Neural progenitor cell (in vitro differentiated cells): Measurements from ENCODE around the gene ERAS. TPM values are rescaled to one million over a fixed set of nuclear protein-coding genes. Genes with fewer than 3 reads are reported as not detected.

Experiments
- DNase-seq: peaks from one replicate; pipeline ENCODE4 v3.0.0-alpha.2; 2016; ENCODE audit warnings: low spot score
- H2AFZ ChIP-seq: fragments of 200-600 bp; sonication (generic); replicated peaks from 2 replicates; pipeline ENCODE4 v1.6.1; 2016; ENCODE audit warnings: antibody characterized with exemption
- H3F3A ChIP-seq: fragments of 200-600 bp; sonication (generic); 2 replicates; pipeline ENCODE4 v1.6.1; 2016; ENCODE audit warnings: antibody characterized with exemption, low read depth
- H3K27ac ChIP-seq: fragments of 200-600 bp; sonication (generic); 2 replicates; pipeline ENCODE4 v1.5.1; 2016; ENCODE audit warnings: mild to moderate bottlenecking
- H3K27me3 ChIP-seq: fragments of 200-600 bp; sonication (generic); 2 replicates; pipeline ENCODE4 v1.6.1; 2016; ENCODE audit warnings: mild to moderate bottlenecking, moderate library complexity
- H3K36me3 ChIP-seq: fragments of 200-600 bp; sonication (generic); 2 replicates; pipeline ENCODE4 v1.5.1; 2016
- H3K4me1 ChIP-seq: fragments of 200-600 bp; sonication (generic); 2 replicates; pipeline ENCODE4 v1.6.1; 2016; ENCODE audit warnings: mixed run types
- H3K4me2 ChIP-seq: fragments of 200-600 bp; sonication (generic); 2 replicates; pipeline ENCODE4 v1.6.1; 2016
- H3K4me3 ChIP-seq: fragments of 200-600 bp; sonication (generic); 2 replicates; pipeline ENCODE4 v1.5.1; 2016
- H3K79me2 ChIP-seq: fragments of 200-600 bp; sonication (generic); 2 replicates; pipeline ENCODE4 v1.6.1; 2016; ENCODE audit warnings: low read depth
- H3K9ac ChIP-seq: fragments of 200-600 bp; sonication (generic); 2 replicates; pipeline ENCODE4 v1.6.1; 2016
- H3K9me3 ChIP-seq: fragments of 200-600 bp; sonication (generic); 2 replicates; pipeline ENCODE4 v1.5.1; 2016; ENCODE audit warnings: low read depth
- H4K20me1 ChIP-seq: fragments of 200-600 bp; sonication (generic); 2 replicates; pipeline ENCODE4 v1.6.1; 2016; ENCODE audit warnings: low read depth
- H3K27ac Mint-ChIP-seq: 3 replicates; pipeline ENCODE4 v1.8.0; 2021; ENCODE audit warnings: mixed read lengths
- H3K27me3 Mint-ChIP-seq: 2 replicates; pipeline ENCODE4 v1.8.0; 2022; ENCODE audit warnings: low read depth, mild to moderate bottlenecking, inconsistent platforms, moderate library complexity, mixed read lengths; ENCODE audit not compliant: insufficient read depth
- H3K36me3 Mint-ChIP-seq: 3 replicates; pipeline ENCODE4 v1.8.0; 2021; ENCODE audit warnings: mixed read lengths
- H3K4me1 Mint-ChIP-seq: 3 replicates; pipeline ENCODE4 v1.8.0; 2021; ENCODE audit warnings: mixed read lengths
- H3K4me3 Mint-ChIP-seq: 3 replicates; pipeline ENCODE4 v1.8.0; 2021; ENCODE audit warnings: mild to moderate bottlenecking, moderate library complexity, mixed read lengths
- H3K9me3 Mint-ChIP-seq: 3 replicates; pipeline ENCODE4 v1.8.0; 2020; ENCODE audit warnings: mixed read lengths
- EZH2 ChIP-seq: fragments of 200-600 bp; sonication (generic); IDR thresholded peaks from 2 replicates; pipeline ENCODE4 v1.6.1; 2017; ENCODE audit warnings: antibody characterized with exemption, mild to moderate bottlenecking, moderate library complexity
- EZH2phosphoT487 ChIP-seq: fragments of 200-600 bp; sonication (generic); IDR thresholded peaks from 2 replicates; pipeline ENCODE4 v1.6.1; 2017; ENCODE audit warnings: antibody characterized with exemption
- total RNA-seq: library from RNA; depleted of rRNA; stranded (reverse); fragments of >200 nt; gene quantifications from 2 replicates; pipeline ENCODE4 v1.2.3, GENCODE V29; 2015; ENCODE audit warnings: low replicate concordance
- TF ChIP-seq, protein P1 (sequence below): fragments of 200-600 bp; sonication (generic); IDR thresholded peaks from 2 replicates; pipeline ENCODE4 v1.5.1; 2017; ENCODE audit warnings: antibody characterized with exemption, mild to moderate bottlenecking

The ERAS gene
- total RNA-seq, 1 donor from 2014 or later = not detected

DNA sequence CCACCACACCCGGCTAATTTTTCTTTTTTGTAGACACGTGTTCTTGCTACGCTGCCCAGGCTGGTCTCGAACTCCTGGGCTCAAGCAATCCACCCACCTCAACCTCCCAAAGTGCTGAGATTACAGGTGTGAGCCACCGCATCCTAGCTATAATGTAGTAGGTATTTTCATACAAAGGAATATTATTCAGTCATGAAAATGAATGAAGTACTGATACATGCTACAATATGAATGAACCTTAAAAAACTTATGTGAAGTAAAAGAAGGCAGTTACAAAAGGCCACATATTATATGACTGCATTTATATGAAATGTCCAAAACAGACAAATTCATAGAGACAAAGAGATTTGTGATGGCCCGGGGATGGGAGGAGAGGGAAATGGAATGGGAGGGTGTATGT, 44.6 kb upstream of the ERAS start:
- Mint-ChIP-seq H3K36me3 (no peaks in the 10 kb centered on the region), H3K4me1 (peaks cover 5% of the 10 kb centered on the region), H3K4me3 (no peak overlapping the region), H3K9me3 (peaks cover 6% of the 10 kb centered on the region), H3K27ac (no peak overlapping the region), H3K27me3 (peaks cover 6% of the 10 kb centered on the region)
- H3K4me2 ChIP-seq = no peak overlapping the region
- DNase-seq = no peak
- no peaks in the 10 kb centered on the region for H3K36me3 ChIP-seq
- no peak overlapping the region for H3K4me3 ChIP-seq
- H3K27me3 ChIP-seq = no peaks in the 10 kb centered on the region
- no peaks in the 10 kb centered on the region for H3K79me2 ChIP-seq
- H2AFZ ChIP-seq = no peak overlapping the region
- H3K9me3 ChIP-seq = no peaks in the 10 kb centered on the region
- TF ChIP-seq, protein P1, sequence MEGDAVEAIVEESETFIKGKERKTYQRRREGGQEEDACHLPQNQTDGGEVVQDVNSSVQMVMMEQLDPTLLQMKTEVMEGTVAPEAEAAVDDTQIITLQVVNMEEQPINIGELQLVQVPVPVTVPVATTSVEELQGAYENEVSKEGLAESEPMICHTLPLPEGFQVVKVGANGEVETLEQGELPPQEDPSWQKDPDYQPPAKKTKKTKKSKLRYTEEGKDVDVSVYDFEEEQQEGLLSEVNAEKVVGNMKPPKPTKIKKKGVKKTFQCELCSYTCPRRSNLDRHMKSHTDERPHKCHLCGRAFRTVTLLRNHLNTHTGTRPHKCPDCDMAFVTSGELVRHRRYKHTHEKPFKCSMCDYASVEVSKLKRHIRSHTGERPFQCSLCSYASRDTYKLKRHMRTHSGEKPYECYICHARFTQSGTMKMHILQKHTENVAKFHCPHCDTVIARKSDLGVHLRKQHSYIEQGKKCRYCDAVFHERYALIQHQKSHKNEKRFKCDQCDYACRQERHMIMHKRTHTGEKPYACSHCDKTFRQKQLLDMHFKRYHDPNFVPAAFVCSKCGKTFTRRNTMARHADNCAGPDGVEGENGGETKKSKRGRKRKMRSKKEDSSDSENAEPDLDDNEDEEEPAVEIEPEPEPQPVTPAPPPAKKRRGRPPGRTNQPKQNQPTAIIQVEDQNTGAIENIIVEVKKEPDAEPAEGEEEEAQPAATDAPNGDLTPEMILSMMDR = no peak
- TF ChIP-seq EZH2 (no peak), EZH2phosphoT487 (no peak)
- no peaks in the 10 kb centered on the region for H3K4me1 ChIP-seq
- no peaks in the 10 kb centered on the region for H3F3A ChIP-seq
- H4K20me1 ChIP-seq = no peaks in the 10 kb centered on the region
- no peak overlapping the region for H3K9ac ChIP-seq
- no peak overlapping the region for H3K27ac ChIP-seq

DNA sequence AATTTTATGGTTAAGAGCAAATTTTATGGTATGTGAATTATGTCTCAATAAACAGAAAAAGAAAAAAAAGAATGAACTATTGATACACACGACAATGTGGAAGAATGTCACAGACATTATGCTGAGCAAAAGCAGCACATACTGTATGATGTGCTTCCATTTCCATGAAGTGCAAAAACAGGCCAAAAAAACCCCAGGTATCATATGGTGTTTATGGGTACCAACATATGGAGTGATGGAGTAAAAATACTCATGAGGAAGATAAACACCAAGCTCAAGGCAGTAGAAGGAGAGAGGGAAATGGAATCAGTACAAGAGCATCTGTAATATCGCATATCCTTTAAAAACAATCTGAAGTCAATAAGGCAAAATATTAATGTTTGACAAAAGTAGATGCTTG, 44.1 kb upstream of the ERAS start:
- Histone ChIP-seq H3F3A (no peaks in the 10 kb centered on the region), H3K4me3 (no peak overlapping the region), H3K36me3 (no peaks in the 10 kb centered on the region), H3K27me3 (no peaks in the 10 kb centered on the region), H4K20me1 (no peaks in the 10 kb centered on the region), H3K4me1 (no peaks in the 10 kb centered on the region), H3K79me2 (no peaks in the 10 kb centered on the region), H3K9me3 (no peaks in the 10 kb centered on the region), H3K4me2 (no peak overlapping the region), H3K9ac (no peak overlapping the region), H2AFZ (no peak overlapping the region), H3K27ac (no peak overlapping the region)
- peaks cover 9% of the 10 kb centered on the region for H3K9me3 Mint-ChIP-seq
- H3K4me3 Mint-ChIP-seq = no peak overlapping the region
- peaks cover 5% of the 10 kb centered on the region for H3K4me1 Mint-ChIP-seq
- no peaks in the 10 kb centered on the region for H3K36me3 Mint-ChIP-seq
- H3K27me3 Mint-ChIP-seq = peaks cover 6% of the 10 kb centered on the region
- H3K27ac Mint-ChIP-seq = no peak overlapping the region
- TF ChIP-seq EZH2 (no peak), EZH2phosphoT487 (no peak)
- TF ChIP-seq, protein P1 = no peak
- DNase-seq = no peak

DNA sequence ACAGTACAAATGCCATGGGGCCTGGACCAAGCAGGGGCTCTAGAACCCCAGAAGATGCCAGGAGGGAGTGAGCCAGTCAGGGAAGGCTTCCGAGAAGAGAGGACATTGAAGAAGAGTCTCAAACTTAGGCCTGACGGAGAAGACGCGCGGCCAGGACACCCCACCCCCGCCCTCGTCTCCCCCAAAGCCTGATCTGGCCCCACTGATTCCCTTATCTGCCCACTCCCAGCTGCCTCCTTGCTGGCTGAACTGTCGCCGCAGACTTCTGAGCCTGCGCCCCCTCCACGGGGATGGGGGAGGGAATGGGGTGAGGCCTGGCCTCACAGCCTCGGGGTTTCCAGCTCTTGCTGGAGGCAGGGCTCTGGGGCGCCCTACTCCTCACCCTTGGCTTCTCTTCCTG, 43.5 kb upstream of the ERAS start:
- Mint-ChIP-seq H3K27ac (no peak overlapping the region), H3K4me3 (no peak overlapping the region), H3K36me3 (no peaks in the 10 kb centered on the region), H3K27me3 (peaks cover 6% of the 10 kb centered on the region), H3K9me3 (peaks cover 12% of the 10 kb centered on the region), H3K4me1 (peaks cover 5% of the 10 kb centered on the region)
- Histone ChIP-seq H3K27me3 (no peaks in the 10 kb centered on the region), H4K20me1 (no peaks in the 10 kb centered on the region), H3K4me2 (no peak overlapping the region), H3K36me3 (no peaks in the 10 kb centered on the region), H3K4me1 (no peaks in the 10 kb centered on the region), H3K4me3 (no peak overlapping the region), H2AFZ (no peak overlapping the region), H3K9me3 (no peaks in the 10 kb centered on the region), H3F3A (no peaks in the 10 kb centered on the region), H3K9ac (no peak overlapping the region), H3K27ac (no peak overlapping the region), H3K79me2 (no peaks in the 10 kb centered on the region)
- TF ChIP-seq, protein P1 = no peak
- TF ChIP-seq EZH2 (no peak), EZH2phosphoT487 (no peak)
- DNase-seq = no peak

DNA sequence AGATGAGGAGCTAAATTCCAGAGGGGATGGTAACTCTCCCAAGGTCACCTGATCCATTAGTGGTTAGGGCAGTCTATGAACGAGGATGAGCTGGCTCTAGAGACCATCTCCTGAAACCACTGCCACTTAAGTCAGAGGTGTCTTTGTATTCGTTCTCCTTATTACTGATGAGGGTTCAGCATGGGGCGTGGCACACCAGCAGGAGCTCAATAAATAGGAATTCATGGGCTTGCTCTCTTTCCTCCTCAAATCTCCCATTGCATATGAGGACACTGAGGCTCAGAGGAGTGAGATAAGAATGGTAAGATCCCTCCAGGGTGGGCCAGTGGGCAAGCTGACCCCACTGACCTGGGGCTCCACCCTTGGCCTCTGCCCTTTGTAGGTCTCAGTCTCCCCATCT, 41.6 kb upstream of the ERAS start:
- H3K4me3 ChIP-seq = no peak overlapping the region
- TF ChIP-seq, protein P1 = no peak
- TF ChIP-seq EZH2 (no peak), EZH2phosphoT487 (no peak)
- no peaks in the 10 kb centered on the region for H4K20me1 ChIP-seq
- DNase-seq = no peak
- H3K4me2 ChIP-seq = no peak overlapping the region
- no peaks in the 10 kb centered on the region for H3F3A ChIP-seq
- Mint-ChIP-seq H3K4me3 (no peak overlapping the region), H3K27ac (no peak overlapping the region), H3K36me3 (no peaks in the 10 kb centered on the region), H3K27me3 (peaks cover 9% of the 10 kb centered on the region), H3K4me1 (peaks cover under 1% of the 10 kb centered on the region), H3K9me3 (peaks cover 12% of the 10 kb centered on the region)
- no peaks in the 10 kb centered on the region for H3K27me3 ChIP-seq
- H3K27ac ChIP-seq = no peak overlapping the region
- no peaks in the 10 kb centered on the region for H3K36me3 ChIP-seq
- no peak overlapping the region for H2AFZ ChIP-seq
- H3K9me3 ChIP-seq = no peaks in the 10 kb centered on the region
- H3K9ac ChIP-seq = no peak overlapping the region
- no peaks in the 10 kb centered on the region for H3K79me2 ChIP-seq
- no peaks in the 10 kb centered on the region for H3K4me1 ChIP-seq
